HG03135 (cell line): Measurements from ENCODE around the gene STEAP4.
"Not testable (repeated sequence)": the region's sequence is repeated elsewhere in the genome, so short reads cannot be mapped to it uniquely, and the experiment has no call there.

ENCODE experiments used
- ATAC-seq: cut with Tn5 transposase; IDR thresholded peaks from one replicate; pipeline ENCODE4 v1.9.1; 2021; ENCODE audit warnings: mild to moderate bottlenecking, moderate library complexity; ENCODE audit not compliant: unreplicated experiment

STEAP4 gene

DNA sequence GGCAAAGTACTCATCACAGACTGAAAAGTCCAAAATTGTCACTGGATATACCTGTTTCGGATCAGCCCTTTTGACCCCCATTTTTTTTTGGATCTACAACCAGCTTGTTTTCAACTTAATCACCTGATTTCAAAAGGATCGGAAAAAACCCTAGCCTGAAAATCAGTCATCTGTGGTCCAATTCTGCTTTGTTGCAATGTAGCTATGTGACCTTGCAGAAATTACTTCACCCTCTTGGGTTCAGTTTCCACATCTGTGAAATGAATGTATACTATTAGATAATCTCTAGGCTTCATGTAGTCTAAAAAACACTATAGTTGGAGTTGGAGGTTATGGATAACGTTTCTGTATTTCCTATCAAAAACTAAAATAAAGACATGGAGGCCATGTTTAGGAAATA is 37.1 kb downstream of the STEAP4 start:
- no peak for ATAC-seq

GRCh38 chr7:88268858-88269257 is 37.8 kb downstream of the STEAP4 start:
- no peak for ATAC-seq

DNA sequence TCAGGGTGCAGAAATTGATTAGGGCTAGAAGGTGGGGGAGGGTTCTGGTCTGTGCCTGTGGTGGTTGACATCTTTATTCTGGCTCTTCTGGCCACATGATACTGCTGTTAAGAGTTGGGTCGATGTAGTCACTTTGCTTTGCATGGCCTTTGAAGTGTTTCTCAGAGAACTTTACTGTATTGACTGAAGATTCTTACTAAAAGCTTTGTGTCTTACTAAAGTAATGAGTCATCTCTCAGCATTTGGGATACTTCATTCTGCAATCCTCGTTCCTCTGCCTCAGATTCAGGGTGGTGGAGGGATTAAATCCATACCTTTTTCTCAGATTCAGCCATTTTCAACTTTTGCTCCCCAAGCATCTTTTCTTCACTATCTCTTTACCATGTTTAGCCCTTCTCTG is 38.6 kb downstream of the STEAP4 start:
- no peak for ATAC-seq

DNA sequence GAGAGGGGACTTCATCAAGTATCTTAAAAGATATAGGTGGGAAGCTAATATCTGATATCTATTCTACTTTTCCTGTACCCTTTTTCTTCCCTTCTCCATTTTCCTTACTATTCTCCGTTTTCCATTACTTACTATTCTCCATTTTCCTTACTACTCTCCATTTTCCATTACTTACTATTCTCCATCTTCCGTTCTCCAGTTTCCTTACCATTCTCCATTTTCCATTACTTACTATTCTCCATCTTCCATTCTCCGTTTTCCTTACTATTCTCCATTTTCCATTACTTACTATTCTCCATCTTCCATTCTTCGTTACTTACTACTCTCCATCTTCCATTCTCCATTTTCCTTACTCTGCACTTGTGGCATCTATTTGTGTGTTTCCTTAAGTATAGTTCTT is 39.3 kb downstream of the STEAP4 start:
- no peak for ATAC-seq

DNA sequence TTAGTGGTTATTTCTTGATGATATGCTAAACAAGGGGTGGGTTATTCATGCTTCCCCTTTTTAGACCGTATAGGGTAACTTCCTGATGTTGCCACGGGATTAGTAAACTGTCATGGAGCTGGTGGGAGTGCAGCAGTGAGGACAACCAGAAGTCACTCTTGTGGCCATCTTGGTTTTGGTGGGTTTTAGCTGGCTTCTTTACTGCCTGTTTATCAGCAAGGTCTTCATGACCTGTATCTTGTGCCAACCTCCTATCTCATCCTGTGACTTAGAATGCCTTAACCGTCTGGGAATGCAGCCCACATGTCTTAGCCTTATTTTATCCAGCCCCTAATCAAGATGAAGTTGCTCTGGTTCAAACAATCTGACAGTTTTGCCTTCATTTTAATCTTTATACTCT is 41.7 kb downstream of the STEAP4 start:
- ATAC-seq, result not testable (repeated sequence)

DNA sequence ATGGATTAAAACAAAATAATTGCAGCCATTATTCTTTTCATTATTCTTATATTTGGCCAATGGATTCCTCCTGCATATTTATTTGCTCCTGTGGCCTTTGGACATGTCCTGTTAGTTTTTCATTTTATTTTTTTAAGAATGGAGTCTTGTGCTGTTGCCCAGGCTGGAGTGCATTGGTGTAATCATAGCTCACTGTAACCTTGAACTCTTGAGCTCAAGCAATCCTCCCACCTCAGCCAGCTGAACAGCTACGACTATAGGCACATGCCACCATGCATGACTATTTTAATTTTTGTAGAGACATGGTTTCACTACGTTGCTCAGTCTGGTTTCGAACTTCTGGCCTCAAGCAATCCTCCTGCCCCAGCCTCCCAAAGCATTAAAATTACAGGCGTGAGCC is 44.1 kb downstream of the STEAP4 start:
- ATAC-seq, result no peak

DNA sequence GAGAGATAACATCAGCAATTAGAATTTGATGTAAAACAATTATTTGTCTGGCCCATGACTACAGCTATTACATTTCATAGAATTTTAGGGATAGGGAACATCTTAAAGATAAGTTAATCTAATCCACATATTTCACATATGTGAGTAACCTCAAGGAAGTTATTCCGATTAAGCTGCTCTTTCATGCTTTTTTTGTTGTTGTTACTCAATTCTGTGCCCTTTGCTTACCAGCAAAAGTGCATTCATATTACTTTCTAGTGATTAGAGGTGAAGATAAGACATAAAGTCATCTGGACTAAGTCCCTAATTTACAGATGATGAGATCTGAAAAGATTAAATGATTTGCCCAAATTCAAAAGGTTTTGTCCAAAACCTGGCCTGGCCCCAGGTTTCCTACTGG is 46.0 kb downstream of the STEAP4 start:
- ATAC-seq, result no peak

GRCh38 chr7:88259656-88260380 is 46.9 kb downstream of the STEAP4 start:
- no peak for ATAC-seq

DNA sequence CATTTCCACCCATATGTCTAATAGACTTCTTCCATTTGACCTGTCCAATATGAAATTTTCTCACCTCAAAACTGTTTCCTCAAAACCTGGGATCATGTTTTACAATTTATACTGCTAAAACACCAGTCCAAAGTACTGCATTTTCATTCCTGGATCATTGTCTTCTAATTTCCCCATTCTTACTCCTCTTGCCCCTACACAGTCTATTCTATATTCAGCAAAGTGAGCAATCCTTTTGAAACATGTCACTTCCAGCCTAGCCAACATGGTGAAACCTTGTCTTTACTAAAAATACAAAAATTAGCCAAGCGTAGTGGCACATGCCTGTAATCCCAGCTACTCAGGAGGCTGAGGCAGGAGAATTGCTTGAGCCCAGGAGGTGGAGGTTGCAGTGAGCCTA is 48.4 kb downstream of the STEAP4 start:
- ATAC-seq, result not testable (repeated sequence)

- no peak for ATAC-seq
Measured at GRCh38 chr7:88256906-88257305, 49.8 kb downstream of the STEAP4 start.

DNA sequence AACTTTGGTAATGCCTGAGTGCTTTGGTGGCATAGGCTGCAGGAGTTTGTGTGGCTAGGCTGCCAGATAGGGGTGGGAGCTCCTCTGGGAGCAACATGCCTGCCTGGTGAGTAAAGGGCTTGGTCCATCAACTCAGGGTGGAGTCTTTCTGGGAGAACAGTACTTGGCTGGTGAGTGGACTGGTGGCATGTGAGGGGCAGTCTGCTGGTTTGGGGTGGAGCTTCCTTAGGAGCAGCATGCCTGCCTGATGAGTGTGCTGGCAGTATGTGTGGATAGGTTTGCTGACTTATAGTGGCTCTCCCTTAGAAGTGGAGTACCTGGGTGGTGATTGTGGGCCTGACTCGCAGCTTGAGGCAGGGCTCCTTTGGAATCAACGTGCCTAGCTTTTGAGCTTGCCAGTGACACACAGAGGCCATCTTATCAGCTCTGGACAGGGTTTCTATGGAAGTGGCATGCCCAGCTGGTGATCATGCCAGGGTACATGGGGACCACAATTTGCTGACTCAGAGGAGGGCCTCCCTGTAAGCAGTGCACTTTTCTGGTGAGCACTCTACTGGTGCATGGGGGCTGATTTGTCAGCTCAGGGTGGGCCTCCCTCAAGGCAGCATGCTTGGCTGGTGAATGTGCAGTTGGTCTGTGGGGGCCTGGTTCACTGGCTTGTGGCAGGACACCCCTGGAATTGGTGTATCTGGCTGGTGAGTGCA is 51.8 kb downstream of the STEAP4 start:
- ATAC-seq, result no peak

DNA sequence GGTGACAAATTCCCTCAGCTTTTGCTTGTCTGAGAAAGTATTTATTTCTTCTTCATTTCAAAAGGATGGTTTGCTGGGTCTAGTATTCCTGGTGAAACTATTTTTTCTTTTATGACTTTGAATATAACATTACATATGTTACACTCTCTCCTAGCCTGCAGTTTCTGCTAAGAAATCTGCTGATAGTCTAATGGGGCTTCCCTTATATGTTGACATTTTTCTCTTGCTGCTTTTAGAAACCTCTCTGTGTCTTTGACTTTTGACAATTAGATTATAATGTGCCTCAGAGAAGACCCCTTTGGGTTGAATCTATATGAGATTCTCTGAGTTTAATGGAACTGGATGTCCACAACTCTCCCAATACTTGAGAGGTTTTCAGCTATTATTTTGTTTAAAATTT is 53.1 kb downstream of the STEAP4 start:
- ATAC-seq, result no peak

DNA sequence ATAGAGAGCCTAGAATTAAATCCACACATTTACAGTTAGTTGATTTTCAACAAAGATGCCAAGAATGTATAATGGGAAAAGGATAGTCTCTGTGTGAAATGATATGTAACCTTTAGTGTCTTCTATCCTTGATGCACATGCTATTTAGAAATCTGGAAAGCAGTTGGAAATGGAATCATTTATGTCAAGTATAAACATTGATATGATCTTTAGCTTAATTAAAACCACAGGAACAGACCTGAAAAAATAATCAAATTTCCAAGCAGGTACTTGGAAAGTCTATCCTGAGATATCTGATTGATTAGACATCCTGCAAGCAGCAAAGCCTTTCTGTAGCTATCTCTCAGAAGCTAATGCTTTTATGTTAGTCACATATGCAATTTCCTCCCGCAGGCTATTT is 62.4 kb downstream of the STEAP4 start:
- no peak for ATAC-seq

- peak; percentile 65 for ATAC-seq
Measured at GRCh38 chr7:88243345-88243909, 63.3 kb downstream of the STEAP4 start.

- no peak for ATAC-seq
Measured at GRCh38 chr7:88239852-88240251, 66.8 kb downstream of the STEAP4 start.

GRCh38 chr7:88233828-88234227 is 72.9 kb downstream of the STEAP4 start:
- ATAC-seq, result no peak

DNA sequence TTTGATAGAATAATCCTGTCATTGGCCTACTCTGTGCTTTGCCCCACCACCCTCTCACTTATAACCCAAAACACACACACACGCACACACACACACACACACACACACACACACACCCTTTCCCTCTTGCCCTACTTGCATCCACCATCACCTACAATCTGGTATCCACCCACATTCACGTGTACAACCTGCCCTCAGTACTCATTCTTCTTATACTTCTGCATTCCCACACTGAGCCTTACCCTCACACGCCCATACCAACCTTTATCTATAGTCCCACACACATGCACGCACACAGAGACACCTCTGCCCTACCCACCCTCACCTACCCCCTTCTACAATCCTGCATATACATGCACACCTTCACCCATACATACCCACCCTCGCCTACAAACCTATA is 76.0 kb downstream of the STEAP4 start:
- ATAC-seq, result no peak

GRCh38 chr7:88229302-88229995 is 77.2 kb downstream of the STEAP4 start:
- no peak for ATAC-seq

DNA sequence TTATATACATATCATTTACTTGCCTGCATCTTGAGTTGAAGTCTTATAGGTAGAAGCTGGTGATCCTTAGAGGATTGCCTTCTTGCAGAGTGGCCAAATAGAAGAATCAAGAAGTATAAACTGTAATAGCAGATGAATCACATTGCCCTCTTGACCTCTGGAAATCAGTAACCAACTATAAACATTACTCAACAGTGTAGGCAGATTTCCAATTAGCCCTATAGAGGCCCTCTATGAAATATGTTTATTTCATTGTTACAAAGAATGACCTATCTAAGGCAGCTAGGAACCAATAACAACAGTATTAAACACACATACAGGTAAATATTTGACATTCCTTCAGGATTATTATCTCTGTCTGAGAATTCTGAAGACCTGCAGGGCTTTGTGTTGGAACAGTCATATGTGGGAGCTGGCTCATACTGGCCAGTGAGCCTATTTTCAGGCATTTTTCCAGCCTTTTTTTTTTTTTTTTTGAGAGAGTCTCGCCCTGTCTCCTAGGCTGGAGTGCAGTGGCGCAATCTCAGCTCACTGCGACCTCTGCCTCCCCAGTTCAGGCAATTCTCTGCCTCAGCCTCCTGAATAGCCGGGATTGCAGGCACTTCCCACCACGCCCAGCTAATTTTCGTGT is 79.7 kb downstream of the STEAP4 start:
- ATAC-seq, result no peak

GRCh38 chr7:88226201-88226600 is 80.5 kb downstream of the STEAP4 start:
- no peak for ATAC-seq

DNA sequence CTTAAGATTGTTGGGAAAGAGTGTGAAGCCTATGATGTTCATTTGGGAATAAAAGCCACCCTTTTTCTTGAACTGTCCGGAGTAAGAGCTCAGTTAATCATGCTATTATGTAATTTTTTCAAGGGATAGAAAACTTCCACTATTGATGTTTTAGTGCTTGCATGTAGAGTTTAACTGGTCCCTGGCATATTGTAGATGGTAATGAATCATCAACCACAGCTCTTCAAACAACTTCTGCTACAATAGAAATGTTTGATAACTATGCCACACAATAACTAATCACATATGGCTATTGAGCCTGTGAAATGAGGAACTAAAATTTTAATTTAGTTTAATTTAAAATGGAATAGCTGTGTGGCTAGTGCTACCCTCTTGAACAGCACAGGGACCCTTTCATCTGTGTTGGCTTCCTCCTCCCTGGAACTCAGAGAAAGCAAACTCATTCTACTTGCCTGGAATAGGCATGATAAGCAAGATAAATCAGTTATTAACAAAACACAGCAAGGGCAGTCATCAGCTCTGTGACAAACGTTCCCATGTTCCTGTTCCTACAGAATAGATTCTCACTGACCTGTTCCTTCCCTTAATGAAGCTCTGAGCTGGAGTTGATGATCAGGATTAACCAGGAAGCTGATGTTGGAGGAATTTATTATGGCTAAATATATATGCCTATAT is 82.0 kb downstream of the STEAP4 start:
- no peak for ATAC-seq
